Measurements from ENCODE around the gene ECHDC3.
A peak's percentile ranks its signal among the peaks of the same experiment; 100 is the strongest.
"Not testable (repeated sequence)": the region's sequence is repeated elsewhere in the genome, so short reads cannot be mapped to it uniquely, and the experiment has no call there.

ECHDC3 gene

GRCh38 chr10:11713963-11714362 is 28.2 kb upstream of the ECHDC3 start:
- DNase-seq, result peak in 32 of 42 donors; percentile 11 to 69 (median 35)
- intact Hi-C loops (cut with DNase I), result no loop called here

GRCh38 chr10:11714750-11715365 is 27.3 kb upstream of the ECHDC3 start:
- no peak for DNase-seq
- intact Hi-C loops (cut with DNase I), result no loop called here

GRCh38 chr10:11715815-11716494 is 26.2 kb upstream of the ECHDC3 start:
- intact Hi-C loops (cut with DNase I), result no loop called here
- peak in 12 of 42 donors; percentile 9 to 58 (median 28) for DNase-seq

GRCh38 chr10:11716686-11717085 is 25.5 kb upstream of the ECHDC3 start:
- no peak for DNase-seq
- intact Hi-C loops (cut with DNase I), result no loop called here

- DNase-seq, result no peak
- intact Hi-C loops (cut with DNase I), result no loop called here
These were observed 22.5 kb upstream of the ECHDC3 start for GRCh38 chr10:11719496-11720259.

- DNase-seq, result peak in 40 of 42 donors; percentile 17 to 81 (median 60)
- intact Hi-C loops (cut with DNase I), result no loop called here
These were observed 21.9 kb upstream of the ECHDC3 start for GRCh38 chr10:11720260-11720741.

- intact Hi-C loops (cut with DNase I), result no loop called here
- no peak for DNase-seq
These were observed 20.4 kb upstream of the ECHDC3 start for GRCh38 chr10:11721806-11722205.

GRCh38 chr10:11723359-11723758 is 18.8 kb upstream of the ECHDC3 start:
- intact Hi-C loops (cut with DNase I), result no loop called here
- no peak for DNase-seq

GRCh38 chr10:11724938-11725776 is 17.0 kb upstream of the ECHDC3 start:
- peak in 9 of 42 donors; percentile 23 to 70 (median 30) for DNase-seq
- intact Hi-C loops (cut with DNase I), result loop anchor here (5.0 kb wide), 1 partner anchor 208 kb away; no protein-coding TSS in a partner anchor

GRCh38 chr10:11725912-11726311 is 16.3 kb upstream of the ECHDC3 start:
- intact Hi-C loops (cut with DNase I), result loop anchor here (5.0 kb wide), 1 partner anchor 209 kb away; no protein-coding TSS in a partner anchor
- DNase-seq, result no peak

GRCh38 chr10:11727563-11727962 is 14.6 kb upstream of the ECHDC3 start:
- DNase-seq, result no peak
- intact Hi-C loops (cut with DNase I), result loop anchor here (5.0 kb wide), 1 partner anchor 210 kb away; no protein-coding TSS in a partner anchor

GRCh38 chr10:11728353-11728752 is 13.8 kb upstream of the ECHDC3 start:
- intact Hi-C loops (cut with DNase I), result loop anchor here (5.0 kb wide), 1 partner anchor 211 kb away; no protein-coding TSS in a partner anchor

GRCh38 chr10:11729790-11730315 is 12.3 kb upstream of the ECHDC3 start:
- intact Hi-C loops (cut with DNase I), result loop anchor here (5.0 kb wide), 1 partner anchor 213 kb away; no protein-coding TSS in a partner anchor
- DNase-seq, result no peak

More at GRCh38 chr10:11728353-11728752, 13.8 kb upstream of the ECHDC3 start:
- no peak for DNase-seq

GRCh38 chr10:11730779-11731178 is 11.4 kb upstream of the ECHDC3 start:
- intact Hi-C loops (cut with DNase I), result no loop called here
- no peak for DNase-seq

- DNase-seq; intact Hi-C loops (cut with DNase I): not testable (repeated sequence)
These were observed 5.4 kb upstream of the ECHDC3 start for GRCh38 chr10:11736767-11737166.

- DNase-seq; intact Hi-C loops (cut with DNase I): not testable (repeated sequence)
These were observed 4.7 kb upstream of the ECHDC3 start for GRCh38 chr10:11737258-11738032.

GRCh38 chr10:11740907-11741306 is 1.3 kb upstream of the ECHDC3 start:
- DNase-seq, result no peak

GRCh38 chr10:11741608-11742007 is 574 bp upstream of the ECHDC3 start:
- DNase-seq, result no peak
- intact Hi-C loops (cut with DNase I), result no loop called here

More at GRCh38 chr10:11740907-11741306, 1.3 kb upstream of the ECHDC3 start:
- intact Hi-C loops (cut with DNase I), result no loop called here

All from head of caudate nucleus (tissue), 42 donors.